ENCODE data around the gene SMAD9.

SMAD9 gene

DNA sequence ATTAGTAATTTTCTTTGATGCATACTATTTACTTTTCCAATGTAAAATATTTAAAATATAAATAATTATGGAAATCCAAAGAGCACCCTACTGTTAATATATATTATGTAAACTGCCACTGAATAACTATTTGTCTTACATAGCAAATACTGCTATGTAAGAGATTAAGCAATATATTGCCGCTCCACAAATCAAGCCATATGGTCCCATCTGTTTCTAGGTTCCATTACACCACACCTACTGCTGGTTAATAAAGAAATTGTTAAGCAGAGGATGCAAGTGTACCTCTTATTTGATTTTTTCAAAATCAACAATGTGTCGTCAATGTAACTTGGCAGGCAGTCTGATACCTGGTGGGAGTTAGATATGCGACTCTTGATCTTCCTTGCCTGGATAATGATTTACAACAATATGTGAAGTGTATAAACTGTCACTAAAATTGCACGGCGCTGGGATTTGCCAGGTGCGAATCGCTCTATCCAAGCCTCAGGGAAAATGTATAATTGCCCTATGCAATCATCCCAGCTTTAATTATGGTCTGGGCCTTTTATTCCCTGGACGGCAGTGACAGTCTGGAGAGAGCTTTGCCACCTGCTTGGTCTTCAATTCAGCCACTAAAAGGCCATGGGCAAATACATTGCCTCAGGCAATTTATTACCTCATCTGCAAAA lies 16.0 kb downstream of the SMAD9 start:
- H3K27ac ChIP-seq: no peak overlapping the region
- POLR2A ChIA-PET (ENCODE audit: low non-redundant PET): no interaction called here
- DNase-seq (ENCODE audit: low spot score): no peak
- TF ChIP-seq, protein P1, sequence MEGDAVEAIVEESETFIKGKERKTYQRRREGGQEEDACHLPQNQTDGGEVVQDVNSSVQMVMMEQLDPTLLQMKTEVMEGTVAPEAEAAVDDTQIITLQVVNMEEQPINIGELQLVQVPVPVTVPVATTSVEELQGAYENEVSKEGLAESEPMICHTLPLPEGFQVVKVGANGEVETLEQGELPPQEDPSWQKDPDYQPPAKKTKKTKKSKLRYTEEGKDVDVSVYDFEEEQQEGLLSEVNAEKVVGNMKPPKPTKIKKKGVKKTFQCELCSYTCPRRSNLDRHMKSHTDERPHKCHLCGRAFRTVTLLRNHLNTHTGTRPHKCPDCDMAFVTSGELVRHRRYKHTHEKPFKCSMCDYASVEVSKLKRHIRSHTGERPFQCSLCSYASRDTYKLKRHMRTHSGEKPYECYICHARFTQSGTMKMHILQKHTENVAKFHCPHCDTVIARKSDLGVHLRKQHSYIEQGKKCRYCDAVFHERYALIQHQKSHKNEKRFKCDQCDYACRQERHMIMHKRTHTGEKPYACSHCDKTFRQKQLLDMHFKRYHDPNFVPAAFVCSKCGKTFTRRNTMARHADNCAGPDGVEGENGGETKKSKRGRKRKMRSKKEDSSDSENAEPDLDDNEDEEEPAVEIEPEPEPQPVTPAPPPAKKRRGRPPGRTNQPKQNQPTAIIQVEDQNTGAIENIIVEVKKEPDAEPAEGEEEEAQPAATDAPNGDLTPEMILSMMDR (conservative IDR thresholded peaks at IDR 0.05; ENCODE audit: low read depth): no peak
- CTCF ChIA-PET: interaction anchor here (0.6 kb wide), 1 partner anchor 16 kb away, joined by 4 read pairs; no protein-coding TSS in a partner anchor

DNA sequence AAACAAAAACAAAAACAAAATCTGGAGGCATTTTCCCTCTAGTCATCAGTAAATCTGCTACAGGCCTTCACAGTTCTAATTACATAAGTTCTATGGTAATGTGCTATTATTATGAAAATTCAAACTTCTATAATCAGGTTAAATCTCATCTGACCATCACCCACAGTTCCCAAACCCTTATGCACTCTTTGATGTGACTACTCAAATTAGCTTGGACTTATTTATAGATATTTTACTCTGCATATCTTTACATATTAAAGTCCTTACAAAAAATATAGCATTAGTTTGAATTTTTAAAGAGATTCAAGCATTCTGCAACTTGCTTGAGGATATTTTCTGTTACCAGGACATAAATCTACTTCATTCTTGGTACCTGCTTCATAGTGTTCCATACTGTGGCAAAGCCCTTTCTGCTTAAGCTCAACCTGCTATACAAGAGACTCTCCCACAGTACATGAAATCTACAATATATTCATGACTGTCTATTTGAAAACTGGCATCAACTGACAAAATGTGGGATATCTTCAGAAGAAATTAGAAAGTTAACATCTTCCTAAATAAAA lies 22.9 kb downstream of the SMAD9 start:
- POLR2A ChIA-PET (ENCODE audit: low non-redundant PET): no interaction called here
- no peak overlapping the region for H3K27ac ChIP-seq
- TF ChIP-seq, protein P1 (conservative IDR thresholded peaks at IDR 0.05; ENCODE audit: low read depth): no peak
- no peak for DNase-seq (ENCODE audit: low spot score)
- CTCF ChIA-PET: no interaction called here

DNA sequence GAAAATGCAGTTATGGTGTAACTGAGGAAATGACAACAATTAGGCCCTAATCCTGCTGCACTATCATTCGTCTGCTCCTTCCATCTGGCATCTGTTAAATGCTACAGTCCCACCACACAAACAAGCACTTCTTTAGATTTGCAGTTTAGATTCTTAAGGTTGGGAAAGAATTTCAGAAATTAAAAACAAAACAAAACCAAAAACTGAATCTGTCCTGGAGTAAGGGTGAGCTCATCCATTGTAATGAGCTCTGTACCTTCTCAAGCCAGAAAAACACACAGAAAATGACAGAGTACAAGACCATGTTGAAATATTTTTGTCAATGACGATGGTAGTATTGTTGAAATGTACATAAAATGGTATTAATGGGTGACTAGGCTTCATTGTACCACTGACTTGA lies 28.3 kb downstream of the SMAD9 start:
- ChIA-PET CTCF (no interaction called here), POLR2A (ENCODE audit: low non-redundant PET) (no interaction called here)
- TF ChIP-seq, protein P1 (conservative IDR thresholded peaks at IDR 0.05; ENCODE audit: low read depth): no peak
- DNase-seq (ENCODE audit: low spot score): no peak
- no peak overlapping the region for H3K27ac ChIP-seq

DNA sequence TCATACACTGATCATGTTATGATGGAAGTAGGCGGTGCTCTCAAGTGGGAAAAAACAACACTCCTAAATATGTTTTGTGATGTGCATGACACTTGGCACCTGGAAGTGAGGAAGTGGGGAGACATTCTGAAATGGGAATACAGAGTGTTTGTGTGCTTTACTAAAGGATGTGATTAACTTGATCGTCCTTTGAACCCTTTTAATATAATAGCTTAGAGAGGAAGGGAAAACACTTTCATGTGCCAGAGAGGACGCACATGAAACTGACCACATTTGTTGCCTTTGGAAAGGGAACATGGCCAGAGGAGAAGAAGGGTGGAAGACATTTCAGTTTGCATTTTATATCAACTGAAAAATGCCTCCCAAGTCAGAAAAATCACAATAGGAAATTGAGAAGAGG lies 31.4 kb downstream of the SMAD9 start:
- POLR2A ChIA-PET (ENCODE audit: low non-redundant PET): no interaction called here
- TF ChIP-seq, protein P1 (conservative IDR thresholded peaks at IDR 0.05; ENCODE audit: low read depth): no peak
- DNase-seq (ENCODE audit: low spot score): no peak
- no peak overlapping the region for H3K27ac ChIP-seq
- CTCF ChIA-PET: interaction anchor here (0.7 kb wide), 1 partner anchor 16 kb away, joined by 4 read pairs; no protein-coding TSS in a partner anchor

DNA sequence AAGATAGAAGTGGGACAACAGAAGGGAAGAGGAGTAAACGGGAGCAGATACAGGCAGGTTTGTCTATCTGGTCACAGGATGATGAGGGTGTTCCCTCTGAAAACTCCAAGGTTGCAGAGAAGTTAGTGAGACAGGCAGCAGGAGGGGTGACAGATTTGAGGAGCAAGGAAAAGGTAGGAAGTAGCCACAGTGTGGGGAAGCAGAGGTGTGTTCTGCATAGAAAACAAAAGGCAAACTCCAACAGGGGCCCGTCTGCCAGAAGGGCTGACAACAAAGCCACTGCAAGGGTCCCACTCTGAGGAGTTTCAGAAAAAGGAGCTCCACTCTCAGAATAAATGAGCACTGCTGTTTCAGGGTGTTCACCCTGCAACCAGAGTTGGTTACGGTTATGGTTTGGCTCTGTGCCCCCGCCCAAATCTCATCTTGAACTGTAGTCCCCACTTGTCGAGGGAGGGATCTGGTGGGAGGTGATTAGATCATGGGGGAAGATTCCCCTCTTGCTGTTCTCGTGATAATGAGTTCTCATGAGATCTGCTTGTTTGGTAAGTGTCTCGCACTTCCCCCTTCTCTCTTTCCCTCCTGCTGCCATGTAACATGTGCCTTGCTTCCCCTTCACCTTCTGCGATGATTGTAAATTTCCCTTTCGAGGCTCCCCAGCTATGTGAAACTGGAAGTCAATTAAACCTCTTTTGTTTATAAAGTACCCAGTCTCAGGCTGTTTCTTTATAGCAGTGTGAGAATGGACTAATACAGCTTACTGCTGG lies 32.1 kb downstream of the SMAD9 start:
- ChIA-PET POLR2A (ENCODE audit: low non-redundant PET) (no interaction called here), CTCF (interaction anchor here (0.7 kb wide), 1 partner anchor 16 kb away, joined by 4 read pairs; no protein-coding TSS in a partner anchor)
- TF ChIP-seq, protein P1 (conservative IDR thresholded peaks at IDR 0.05; ENCODE audit: low read depth): no peak
- DNase-seq (ENCODE audit: low spot score): no peak
- no peak overlapping the region for H3K27ac ChIP-seq

DNA sequence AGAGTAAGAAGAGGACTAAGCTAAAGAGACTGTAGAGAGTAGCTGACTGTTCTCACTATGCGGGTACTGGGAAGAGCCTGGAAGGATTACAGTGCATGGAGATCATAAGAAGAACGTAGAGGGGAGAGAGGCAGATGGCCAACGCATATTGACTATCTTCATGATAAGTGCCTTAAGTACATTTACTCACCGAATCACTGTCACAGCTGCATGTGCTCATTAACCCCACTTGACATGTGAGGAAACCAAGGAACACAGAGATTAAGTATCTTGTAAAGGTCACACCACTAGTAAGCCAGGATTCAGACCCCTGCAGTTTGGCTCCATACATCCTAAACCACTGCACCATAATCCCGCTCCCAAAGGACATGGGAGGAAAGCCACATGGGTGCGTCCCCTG lies 34.1 kb downstream of the SMAD9 start:
- TF ChIP-seq, protein P1 (conservative IDR thresholded peaks at IDR 0.05; ENCODE audit: low read depth): no peak
- DNase-seq (ENCODE audit: low spot score): no peak
- ChIA-PET POLR2A (ENCODE audit: low non-redundant PET) (no interaction called here), CTCF (interaction anchor here (0.6 kb wide), 1 partner anchor 926 kb away, joined by 3 read pairs; no protein-coding TSS in a partner anchor)
- no peak overlapping the region for H3K27ac ChIP-seq

Measured in RWPE1 (cell line).